NK-92 treated with Interleukin-12 subunit alpha and Interleukin-12 subunit beta, amount 100 ng/mL, for 24 hours (cell line): ENCODE measurements around the gene CCDC137.
"Not testable (repeated sequence)": the region's sequence is repeated elsewhere in the genome, so short reads cannot be mapped to it uniquely, and the experiment has no call there.

Source experiments
- DNase-seq: peaks from one replicate; lab custom pipeline; 2025; lab: John Stamatoyannopoulos, UW

CCDC137 gene

GRCh38 chr17:81666342-81667191, at the start of gene CCDC137, which contains the start of gene OXLD1:
Gene CCDC137 (plus strand): TSS chr17:81666737. CDS start chr17:81666767, 30 bp downstream.
Gene OXLD1 (minus strand): TSS chr17:81666605. CDS start chr17:81666577, 28 bp downstream.
- peak; percentile 92 for DNase-seq

DNA sequence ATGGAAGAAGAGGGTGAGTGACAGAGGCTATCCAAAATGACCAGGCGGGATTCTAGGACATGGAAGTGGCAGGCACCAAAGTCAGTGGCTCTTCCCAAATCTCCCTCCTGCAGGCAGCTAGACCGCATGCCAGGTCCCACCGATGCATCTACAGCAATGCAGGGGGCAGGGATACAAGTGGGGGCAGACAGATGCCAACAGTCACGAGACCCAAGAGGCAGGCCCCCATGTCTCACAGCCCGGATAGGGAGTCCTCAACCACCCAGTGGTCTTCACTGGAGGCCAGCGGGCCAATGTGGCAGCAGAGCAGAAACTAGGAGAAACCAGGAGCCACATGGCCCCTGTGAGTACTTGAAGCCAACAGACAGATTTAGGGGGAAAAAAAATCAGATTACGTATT, 49.7 kb upstream of the CCDC137 start:
- no peak for DNase-seq

- not testable (repeated sequence) for DNase-seq
Measured at GRCh38 chr17:81618307-81618706, 48.2 kb upstream of the CCDC137 start.

DNA sequence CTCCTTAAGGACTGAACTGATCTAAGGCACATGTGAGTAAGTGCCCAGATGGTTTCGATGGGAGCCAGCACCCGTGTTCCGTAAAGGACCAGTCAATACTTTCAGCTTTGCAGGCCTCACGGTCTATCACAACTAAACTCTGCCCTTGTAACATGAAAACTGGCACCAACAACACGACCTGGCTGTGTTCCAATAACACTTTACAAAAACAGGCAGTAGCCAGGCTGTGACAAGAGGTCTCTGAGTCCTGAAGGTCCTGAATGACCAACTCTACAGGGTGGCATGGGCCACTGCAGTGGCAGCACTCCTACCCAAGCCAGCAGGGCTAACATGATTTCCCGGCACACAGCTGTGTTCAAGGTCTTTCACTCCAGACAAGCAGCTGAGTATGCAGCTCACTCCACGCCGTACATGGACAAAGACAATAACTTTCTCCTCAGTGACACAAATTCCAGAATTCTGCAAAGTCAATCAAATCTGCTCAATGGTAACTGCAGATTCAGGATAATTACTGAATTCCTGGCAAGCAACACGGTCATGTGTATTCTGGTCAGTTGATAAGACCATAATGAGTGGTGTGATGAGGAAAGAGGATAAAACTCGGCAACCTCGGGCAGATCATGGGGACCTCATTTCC, 44.9 kb upstream of the CCDC137 start:
- DNase-seq: no peak

DNA sequence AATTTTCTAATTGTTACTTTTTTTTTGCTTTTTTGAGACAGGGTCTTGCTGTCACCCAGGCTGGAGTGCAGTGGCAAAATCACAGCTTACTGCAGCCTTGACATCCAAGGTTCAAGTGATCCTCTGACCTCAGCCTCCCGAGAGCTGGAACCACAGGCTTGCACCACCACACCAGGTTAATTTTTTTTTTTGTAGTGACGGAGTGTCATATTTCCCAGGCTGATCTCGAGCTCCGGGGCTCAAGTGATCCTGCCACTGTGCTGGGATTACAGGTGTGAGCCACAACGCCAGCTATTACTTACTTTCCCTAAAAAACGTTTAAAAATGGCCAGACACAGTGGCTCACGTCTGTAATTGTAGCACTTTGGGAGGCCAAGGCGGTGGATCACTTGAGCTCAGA, 36.3 kb upstream of the CCDC137 start:
- no peak for DNase-seq

- no peak for DNase-seq
Measured at GRCh38 chr17:81631482-81631881, 35.1 kb upstream of the CCDC137 start.

DNA sequence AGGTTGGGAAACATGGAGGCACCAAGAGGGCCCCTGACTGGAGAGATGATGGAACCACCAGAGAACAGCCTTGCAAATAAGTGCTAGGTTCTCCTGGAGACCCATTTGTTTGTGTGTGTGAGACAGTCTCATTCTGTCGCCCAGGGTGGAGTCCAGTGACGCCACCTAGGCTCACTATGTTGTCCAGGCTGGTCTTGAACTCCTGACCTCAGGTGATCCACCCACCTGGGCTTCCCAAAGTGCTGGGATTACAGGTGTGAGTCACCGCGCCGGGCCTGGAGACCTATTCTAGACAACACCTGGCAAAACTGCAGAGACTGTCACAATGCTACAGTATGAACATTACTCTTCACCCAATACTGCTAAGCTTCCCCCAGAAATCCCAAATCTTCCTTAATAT, 31.1 kb upstream of the CCDC137 start:
- DNase-seq: no peak

DNA sequence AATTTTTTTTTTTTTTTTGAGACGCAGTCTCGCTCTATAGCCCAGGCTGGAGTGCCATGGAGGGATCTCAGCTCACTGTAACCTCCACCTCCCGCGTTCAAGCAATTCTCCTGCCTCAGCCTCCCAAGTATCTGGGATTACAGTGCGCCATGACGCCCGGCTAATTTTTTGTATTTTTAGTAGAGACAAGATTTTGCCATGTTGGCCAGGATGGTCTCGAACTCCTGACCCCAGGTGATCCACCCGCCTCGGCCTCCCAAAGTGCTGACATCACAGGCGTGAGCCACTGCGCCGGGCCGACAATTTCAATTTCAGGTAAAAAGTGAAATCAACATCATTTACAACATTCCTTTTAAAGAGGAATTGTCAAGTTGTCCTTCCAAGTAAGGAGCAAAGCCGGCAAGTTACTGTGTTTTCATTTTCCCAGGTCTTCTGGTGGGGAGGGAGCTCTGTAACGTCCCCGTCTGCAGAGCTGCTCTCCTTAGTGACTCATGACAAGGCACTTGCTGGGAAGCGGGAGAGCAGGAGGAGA, 30.5 kb upstream of the CCDC137 start:
- DNase-seq: no peak

- DNase-seq: peak; percentile 71
Measured at GRCh38 chr17:81636505-81637288, 29.8 kb upstream of the CCDC137 start, which contains the start of the genes NPLOC4 and TSPAN10. Gene NPLOC4 (minus strand): TSS chr17:81637112. CDS start chr17:81636930, 182 bp downstream. Gene TSPAN10 (plus strand): TSS chr17:81637196. CDS start chr17:81642413, 5,217 bp downstream.

DNA sequence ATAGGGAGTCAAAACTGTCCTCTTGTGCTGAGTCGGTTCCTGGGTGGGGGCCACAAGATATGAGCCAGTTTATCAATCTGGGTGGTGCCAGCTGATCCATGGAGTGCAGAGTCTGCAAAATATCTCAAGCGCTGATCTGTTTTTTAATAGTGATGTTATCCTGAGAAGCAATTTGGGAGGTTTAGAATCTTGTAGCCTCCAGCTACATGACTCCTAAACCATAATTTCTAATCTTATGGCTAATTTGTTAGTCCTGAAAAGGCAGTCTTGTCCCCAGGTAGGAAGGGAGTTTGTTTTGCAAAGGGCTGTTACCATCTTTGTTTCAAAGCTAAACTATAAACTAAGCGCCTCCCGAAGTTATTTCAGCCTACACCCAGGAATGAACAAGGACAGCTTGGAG, 27.9 kb upstream of the CCDC137 start:
- DNase-seq: no peak

- DNase-seq: no peak
Measured at GRCh38 chr17:81640011-81640410, 26.5 kb upstream of the CCDC137 start.

DNA sequence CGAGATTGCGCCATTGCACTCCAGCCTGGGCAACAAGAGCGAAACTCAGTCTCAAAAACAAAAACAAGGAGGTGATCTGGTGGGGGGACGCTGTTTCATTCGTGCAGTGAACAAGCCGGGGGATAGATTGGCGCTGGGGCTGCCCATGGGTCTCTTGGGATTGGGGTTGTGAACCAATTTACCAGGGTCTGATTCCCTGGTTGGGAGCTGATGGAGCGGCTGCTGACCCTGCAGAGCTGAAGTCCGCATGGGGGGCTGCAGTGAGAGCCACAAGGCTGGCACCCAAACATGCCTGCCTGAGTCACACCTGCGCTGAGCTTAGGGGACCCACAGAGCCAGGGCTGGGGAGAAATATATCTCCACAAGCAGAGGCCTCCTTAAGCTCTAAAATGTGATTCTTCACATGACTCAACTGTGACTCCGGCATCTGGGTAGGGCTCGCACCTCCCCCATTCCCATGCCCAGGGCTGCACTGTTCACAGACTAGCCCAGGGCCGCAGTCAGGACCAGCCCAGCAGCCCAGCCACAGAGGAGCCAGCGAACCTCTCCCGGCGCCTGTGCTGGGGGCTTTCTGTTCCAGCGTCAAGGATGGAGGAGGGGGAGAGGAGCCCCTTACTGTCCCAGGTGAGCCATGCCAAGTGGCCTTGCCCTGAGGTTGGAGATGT, 24.6 kb upstream of the CCDC137 start:
- no peak for DNase-seq

DNA sequence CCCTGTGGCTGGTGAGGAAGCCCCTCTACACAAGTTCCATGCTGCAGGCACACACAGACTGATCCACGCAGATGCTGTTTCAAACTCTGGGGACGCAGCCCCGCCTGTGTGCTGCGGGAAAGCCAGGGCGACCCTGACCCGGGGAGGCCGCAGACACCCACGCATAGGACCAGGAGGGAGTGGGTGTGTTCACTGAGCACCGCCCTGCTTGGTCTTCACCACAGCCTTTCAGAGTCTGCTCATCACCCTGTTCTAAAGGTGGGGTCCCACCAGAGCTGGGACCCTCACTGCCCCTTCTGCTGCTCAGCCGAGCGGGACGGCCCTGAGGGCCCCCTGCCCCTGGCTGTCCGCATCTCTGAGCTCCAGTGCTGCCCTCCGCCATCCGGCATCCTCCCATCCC, 22.0 kb upstream of the CCDC137 start:
- no peak for DNase-seq

DNA sequence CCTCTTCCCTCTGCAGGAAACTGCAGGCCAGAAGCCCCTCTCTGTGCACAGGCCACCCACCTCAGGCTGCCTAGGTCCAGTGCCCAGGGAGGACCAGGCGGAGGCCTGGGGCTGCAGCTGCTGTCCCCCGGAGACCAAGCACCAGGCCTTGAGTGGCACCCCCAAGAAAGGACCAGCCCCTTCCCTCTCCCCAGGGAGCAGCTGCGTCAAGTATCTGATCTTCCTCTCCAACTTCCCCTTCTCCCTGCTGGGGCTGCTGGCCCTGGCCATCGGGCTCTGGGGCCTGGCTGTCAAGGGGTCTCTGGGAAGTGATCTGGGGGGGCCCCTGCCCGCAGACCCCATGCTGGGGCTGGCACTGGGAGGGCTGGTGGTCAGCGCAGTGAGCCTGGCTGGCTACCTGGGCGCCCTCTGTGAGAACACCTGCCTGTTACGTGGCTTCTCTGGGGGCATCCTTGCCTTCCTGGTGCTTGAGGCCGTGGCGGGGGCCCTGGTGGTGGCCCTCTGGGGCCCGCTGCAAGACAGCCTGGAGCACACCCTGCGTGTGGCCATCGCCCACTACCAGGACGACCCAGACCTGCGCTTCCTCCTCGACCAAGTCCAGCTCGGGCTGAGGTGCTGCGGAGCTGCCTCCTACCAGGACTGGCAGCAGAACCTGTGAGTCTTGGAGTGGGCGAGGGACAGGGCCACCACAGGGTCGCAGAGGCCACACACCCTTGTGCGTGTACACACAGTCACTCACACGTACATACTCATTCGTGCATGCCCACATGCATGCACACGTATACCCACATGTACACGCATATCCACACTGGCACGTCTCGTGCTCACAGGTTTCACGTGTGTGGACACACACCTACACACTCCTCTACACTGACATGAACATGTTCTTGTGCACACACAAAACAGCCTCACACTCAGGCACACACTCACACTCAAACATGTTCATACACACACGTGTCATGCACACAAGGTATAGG, 21.3 kb upstream of the CCDC137 start:
- DNase-seq: no peak

- DNase-seq: no peak
Measured at GRCh38 chr17:81646869-81647600, 19.5 kb upstream of the CCDC137 start.

GRCh38 chr17:81647640-81648012, 18.9 kb upstream of the CCDC137 start:
- DNase-seq: no peak

DNA sequence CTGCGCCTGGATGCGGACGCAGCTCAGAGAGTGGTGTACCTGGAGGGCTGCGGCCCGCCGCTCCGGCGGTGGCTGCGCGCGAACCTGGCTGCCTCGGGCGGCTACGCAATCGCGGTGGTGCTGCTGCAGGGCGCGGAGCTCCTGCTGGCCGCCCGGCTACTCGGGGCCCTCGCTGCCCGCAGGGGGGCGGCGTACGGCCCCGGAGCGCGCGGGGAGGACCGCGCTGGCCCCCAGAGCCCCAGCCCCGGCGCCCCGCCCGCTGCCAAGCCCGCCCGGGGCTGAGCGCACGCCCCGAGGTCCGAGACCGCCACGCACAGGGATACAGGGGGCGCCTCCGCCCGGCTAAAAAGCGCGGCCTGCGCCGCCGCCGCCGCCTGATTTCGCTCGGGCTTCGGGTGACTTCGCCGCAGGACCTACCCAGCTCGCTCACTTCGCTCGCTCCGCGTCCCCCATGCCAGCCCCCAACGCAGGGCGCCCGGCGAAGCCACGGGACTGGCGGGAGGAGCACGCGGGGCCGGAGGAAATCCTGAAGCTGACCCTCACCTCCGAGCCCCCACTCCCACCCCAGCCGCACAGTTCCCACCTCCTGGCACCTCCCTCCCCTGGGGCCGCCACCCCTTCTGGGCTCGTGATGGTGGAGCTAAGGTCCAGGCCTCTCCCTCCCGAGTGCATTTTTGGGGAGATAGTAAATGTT, 18.4 kb upstream of the CCDC137 start:
- DNase-seq: no peak

GRCh38 chr17:81648707-81649085, 17.8 kb upstream of the CCDC137 start:
- no peak for DNase-seq

- DNase-seq: no peak
Measured at GRCh38 chr17:81650951-81651350, 15.6 kb upstream of the CCDC137 start.
